ENCODE data around the gene HEMK1. TPM values are rescaled to one million over a fixed set of nuclear protein-coding genes. Genes with fewer than 3 reads are reported as not detected.

The HEMK1 gene
- total and polyA plus RNA-seq, 2 donors (not counting 1 experiment from before 2014, with no cell fraction given), result 34.2 to 43.0 TPM

- TF ChIP-seq CTCF (IDR thresholded peaks at IDR 0.05) (no peak), EZH2 (IDR thresholded peaks at IDR 0.05; ENCODE audit: borderline replicate concordance, insufficient read depth, low read depth, low read length, poor library complexity, severe bottlenecking) (no peak)
- Histone ChIP-seq H4K20me1 (ENCODE audit: control insufficient read depth, insufficient read depth, low read length, poor library complexity, severe bottlenecking) (peaks cover 16% of the 10 kb centered on the region), H3K4me2 (replicated peaks; ENCODE audit: low read depth, low read length, poor library complexity, severe bottlenecking) (no peak overlapping the region), H3K4me3 (ENCODE audit: control extremely low read depth in 1 of 5, extremely low read depth in 1 of 5, insufficient read depth in 1 of 5, low read depth in 2 of 5, low read length in 4 of 5) (no peak overlapping the region), H2AFZ (ENCODE audit: insufficient read depth, low read depth, low read length, poor library complexity, severe bottlenecking) (no peak overlapping the region), H3K9me3 (ENCODE audit: control extremely low read depth in 1 of 3, control insufficient read depth in 2 of 3, insufficient read depth in 1 of 3, low read length in 2 of 3) (no peaks in the 10 kb centered on the region), H3K27me3 (replicated peaks in 1 of 4; ENCODE audit: control extremely low read depth in 1 of 4, control insufficient read depth in 3 of 4, insufficient read depth in 4 of 4, low read length in 3 of 4) (no peaks in the 10 kb centered on the region), H3K36me3 (replicated peaks in 1 of 2; ENCODE audit: control extremely low read depth in 1 of 2, control insufficient read depth in 1 of 2, extremely low read depth in 1 of 2, insufficient read depth in 2 of 2, low read length in 1 of 2) (peaks cover 0 to 23% of the 10 kb centered on the region in 2 experiments), H3K79me2 (ENCODE audit: control insufficient read depth, insufficient read depth, low read length) (peaks cover 20% of the 10 kb centered on the region), H3K27ac (ENCODE audit: low read length in 2 of 2) (no peak overlapping the region), H3K9ac (ENCODE audit: low read length) (no peak overlapping the region), H3K4me1 (ENCODE audit: control insufficient read depth in 2 of 2, insufficient read depth in 2 of 2, low read length in 2 of 2) (no peaks in the 10 kb centered on the region)
- Mint-ChIP-seq H3K4me3 (no peak overlapping the region), H3K9me3 (ENCODE audit: insufficient read depth) (no peaks in the 10 kb centered on the region), H3K4me1 (peaks cover 10% of the 10 kb centered on the region), H3K27ac (no peak overlapping the region), H3K27me3 (no peaks in the 10 kb centered on the region)
- ATAC-seq (ENCODE audit: low read depth) (no peak), DNase-seq (no peak)
- POLR2A ChIA-PET, result no interaction called here
- WGBS (ENCODE audit: insufficient coverage), result 49% methylated on average over 3 of the region's 3 CpGs
- CTCF ChIA-PET, result no interaction called here
- intact Hi-C loops (cut with micrococcal nuclease), result no loop called here
Observed at GRCh38 chr3:50637945-50638344, 68.6 kb downstream of the HEMK1 start.

GRCh38 chr3:50639055-50639494 lies 69.8 kb downstream of the HEMK1 start:
- Histone ChIP-seq H3K4me1 (ENCODE audit: control insufficient read depth in 2 of 2, insufficient read depth in 2 of 2, low read length in 2 of 2) (no peaks in the 10 kb centered on the region), H3K9ac (ENCODE audit: low read length) (no peak overlapping the region), H3K27ac (ENCODE audit: low read length in 2 of 2) (no peak overlapping the region), H3K36me3 (replicated peaks in 1 of 2; ENCODE audit: control extremely low read depth in 1 of 2, control insufficient read depth in 1 of 2, extremely low read depth in 1 of 2, insufficient read depth in 2 of 2, low read length in 1 of 2) (peaks cover 0 to 34% of the 10 kb centered on the region in 2 experiments), H4K20me1 (ENCODE audit: control insufficient read depth, insufficient read depth, low read length, poor library complexity, severe bottlenecking) (peaks cover 16% of the 10 kb centered on the region), H3K27me3 (replicated peaks in 1 of 4; ENCODE audit: control extremely low read depth in 1 of 4, control insufficient read depth in 3 of 4, insufficient read depth in 4 of 4, low read length in 3 of 4) (no peaks in the 10 kb centered on the region), H3K79me2 (ENCODE audit: control insufficient read depth, insufficient read depth, low read length) (peaks cover 13% of the 10 kb centered on the region), H2AFZ (ENCODE audit: insufficient read depth, low read depth, low read length, poor library complexity, severe bottlenecking) (no peak overlapping the region), H3K4me3 (ENCODE audit: control extremely low read depth in 1 of 5, extremely low read depth in 1 of 5, insufficient read depth in 1 of 5, low read depth in 2 of 5, low read length in 4 of 5) (no peak overlapping the region), H3K9me3 (ENCODE audit: control extremely low read depth in 1 of 3, control insufficient read depth in 2 of 3, insufficient read depth in 1 of 3, low read length in 2 of 3) (no peaks in the 10 kb centered on the region), H3K4me2 (replicated peaks; ENCODE audit: low read depth, low read length, poor library complexity, severe bottlenecking) (no peak overlapping the region)
- no peaks in the 10 kb centered on the region for H3K27me3 Mint-ChIP-seq
- ATAC-seq (ENCODE audit: low read depth), result no peak
- no peak for DNase-seq
- TF ChIP-seq CTCF (IDR thresholded peaks at IDR 0.05), result no peak
- no peak for TF ChIP-seq EZH2 (IDR thresholded peaks at IDR 0.05; ENCODE audit: borderline replicate concordance, insufficient read depth, low read depth, low read length, poor library complexity, severe bottlenecking)
- peaks cover 3% of the 10 kb centered on the region for H3K4me1 Mint-ChIP-seq
- H3K4me3 Mint-ChIP-seq, result no peak overlapping the region
- ChIA-PET POLR2A (no interaction called here), CTCF (no interaction called here)
- H3K9me3 Mint-ChIP-seq (ENCODE audit: insufficient read depth), result no peaks in the 10 kb centered on the region
- intact Hi-C loops (cut with micrococcal nuclease), result no loop called here
- WGBS (ENCODE audit: insufficient coverage), result 100% methylated on average over 4 of the region's 6 CpGs
- no peak overlapping the region for H3K27ac Mint-ChIP-seq

All from B cell (primary cell).